Natural killer cell (primary cell): ENCODE results near the gene SMAD5. TPM values are rescaled to one million over a fixed set of nuclear protein-coding genes. Genes with fewer than 3 reads are reported as not detected.

Experiments used
- ATAC-seq, 3 donors: fragments of 150-1000 bp in 2 of 3; fragments of 200-7000 bp in 1 of 3; cut with Tn5 transposase; 1 replicate in 1 of 3; 2 replicates in 2 of 3; pipeline ENCODE4 v1.10.0; 2021; ENCODE audit warnings: mild to moderate bottlenecking in 2 of 3, moderate library complexity in 2 of 3
- DNase-seq, 2 donors: peaks; one replicate each; pipeline versions ENCODE4 v3.0.0 to v3.0.0-alpha.2; 2013 to 2021; ENCODE audit warnings: mixed read lengths in 1 of 2
- H3K27ac ChIP-seq: one replicate; pipeline ENCODE4 v1.5.1; 2013; ENCODE audit warnings: mild to moderate bottlenecking, low read length
- H3K27me3 ChIP-seq: one replicate; pipeline ENCODE4 v1.6.1; 2013; ENCODE audit warnings: low read length; ENCODE audit not compliant: control insufficient read depth, insufficient read depth
- H3K36me3 ChIP-seq: one replicate; pipeline ENCODE4 v1.6.1; 2013; ENCODE audit warnings: low read length; ENCODE audit not compliant: control insufficient read depth, insufficient read depth
- H3K4me1 ChIP-seq: one replicate; pipeline ENCODE4 v1.6.1; 2013; ENCODE audit warnings: low read length; ENCODE audit not compliant: control insufficient read depth, insufficient read depth
- H3K4me3 ChIP-seq: one replicate; pipeline ENCODE4 v1.5.1; 2013; ENCODE audit warnings: low read length
- H3K9me3 ChIP-seq: one replicate; pipeline ENCODE4 v1.6.1; 2013; ENCODE audit warnings: low read length; ENCODE audit not compliant: control insufficient read depth, insufficient read depth
- H3K27ac Mint-ChIP-seq, 2 donors: one replicate each; pipeline ENCODE4 v1.8.0; 2022; ENCODE audit warnings: mild to moderate bottlenecking in 2 of 2, mixed read lengths in 2 of 2, moderate library complexity in 1 of 2
- H3K27me3 Mint-ChIP-seq, 2 donors: one replicate each; pipeline ENCODE4 v1.8.0; 2022; ENCODE audit warnings: low read depth in 2 of 2, mixed read lengths in 2 of 2
- H3K36me3 Mint-ChIP-seq: one replicate; pipeline ENCODE4 v1.8.0; 2022; ENCODE audit warnings: mixed read lengths
- H3K4me1 Mint-ChIP-seq, 2 donors: one replicate each; pipeline ENCODE4 v1.8.0; 2022; ENCODE audit warnings: mixed read lengths in 2 of 2
- H3K4me3 Mint-ChIP-seq: one replicate; pipeline ENCODE4 v1.8.0; 2022; ENCODE audit warnings: mild to moderate bottlenecking, moderate library complexity, mixed read lengths
- H3K9me3 Mint-ChIP-seq, 2 donors: one replicate each; pipeline ENCODE4 v1.8.0; 2022; ENCODE audit warnings: mixed read lengths in 2 of 2
- WGBS: methylation state at CpG from one replicate; pipeline ENCODE4 v1.1.7; 2013; ENCODE audit warnings: missing lambda C conversion rate; ENCODE audit not compliant: insufficient coverage; 5-methylcytosine and 5-hydroxymethylcytosine counted together
- intact Hi-C: fragments of 100-400 bp; cut with micrococcal nuclease; formaldehyde crosslinking; loops from one replicate; pipeline ENCODE4 v1.14.2; 2022
- total RNA-seq, 4 donors: library from RNA; stranded (reverse); fragments of 120-200 nt in 1 of 4; gene quantifications; one replicate each; pipeline versions ENCODE4 v1.2.3 to v1.2.4, GENCODE V29; 2013 to 2022
- TF ChIP-seq, protein P1 (sequence below): fragments of 200-600 bp; IDR thresholded peaks from one replicate; pipeline ENCODE4 v1.8.0; 2022; ENCODE audit warnings: antibody characterized with exemption

Gene SMAD5
- total RNA-seq, 3 donors from 2014 or later (not counting 1 experiment from before 2014, with no cell fraction given) = 44.0 to 60.1 (median 54.1) TPM

DNA sequence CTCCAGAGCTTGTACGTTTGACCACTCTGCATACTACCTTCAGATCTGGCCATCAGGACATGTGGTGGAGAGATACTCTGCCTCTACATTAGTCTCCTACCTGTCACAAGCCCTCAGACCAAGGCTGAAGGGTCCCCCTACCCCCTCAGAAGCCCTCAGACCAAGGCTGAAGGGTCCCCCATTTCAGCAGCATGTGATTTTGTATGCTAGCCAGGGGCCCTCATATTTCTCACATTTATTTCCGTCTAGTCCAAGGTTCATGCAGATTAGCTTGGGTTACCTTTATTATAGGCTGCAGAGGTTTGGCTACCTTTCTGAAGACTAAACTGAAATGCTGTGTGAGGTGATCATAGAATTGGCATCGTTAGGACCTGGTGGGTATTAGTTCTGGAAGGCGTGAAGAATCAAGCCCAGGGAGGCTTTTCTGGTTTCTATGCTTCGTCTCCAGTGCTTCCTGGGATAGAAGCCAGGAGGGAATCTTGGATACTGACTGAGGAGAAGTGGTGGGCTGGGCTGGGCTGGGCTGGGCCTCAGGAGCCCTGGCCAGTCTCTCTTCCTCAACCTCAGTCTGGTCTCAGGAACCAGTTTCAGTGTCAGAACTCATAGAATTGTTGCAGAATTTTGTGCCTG lies 57.6 kb downstream of the SMAD5 start:
- Histone ChIP-seq H3K27me3 (peaks cover 11% of the 10 kb centered on the region), H3K4me1 (peaks cover 8% of the 10 kb centered on the region), H3K27ac (no peak overlapping the region), H3K4me3 (no peak overlapping the region), H3K9me3 (no peaks in the 10 kb centered on the region), H3K36me3 (peaks cover 9% of the 10 kb centered on the region)
- 82% methylated on average over 5 of the region's 5 CpGs for WGBS
- H3K4me1 Mint-ChIP-seq = peaks cover 0 to 8% of the 10 kb centered on the region in 2 donors
- intact Hi-C loops = no loop called here
- TF ChIP-seq, protein P1, sequence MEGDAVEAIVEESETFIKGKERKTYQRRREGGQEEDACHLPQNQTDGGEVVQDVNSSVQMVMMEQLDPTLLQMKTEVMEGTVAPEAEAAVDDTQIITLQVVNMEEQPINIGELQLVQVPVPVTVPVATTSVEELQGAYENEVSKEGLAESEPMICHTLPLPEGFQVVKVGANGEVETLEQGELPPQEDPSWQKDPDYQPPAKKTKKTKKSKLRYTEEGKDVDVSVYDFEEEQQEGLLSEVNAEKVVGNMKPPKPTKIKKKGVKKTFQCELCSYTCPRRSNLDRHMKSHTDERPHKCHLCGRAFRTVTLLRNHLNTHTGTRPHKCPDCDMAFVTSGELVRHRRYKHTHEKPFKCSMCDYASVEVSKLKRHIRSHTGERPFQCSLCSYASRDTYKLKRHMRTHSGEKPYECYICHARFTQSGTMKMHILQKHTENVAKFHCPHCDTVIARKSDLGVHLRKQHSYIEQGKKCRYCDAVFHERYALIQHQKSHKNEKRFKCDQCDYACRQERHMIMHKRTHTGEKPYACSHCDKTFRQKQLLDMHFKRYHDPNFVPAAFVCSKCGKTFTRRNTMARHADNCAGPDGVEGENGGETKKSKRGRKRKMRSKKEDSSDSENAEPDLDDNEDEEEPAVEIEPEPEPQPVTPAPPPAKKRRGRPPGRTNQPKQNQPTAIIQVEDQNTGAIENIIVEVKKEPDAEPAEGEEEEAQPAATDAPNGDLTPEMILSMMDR = no peak
- ATAC-seq (no peak), DNase-seq (no peak)
- H3K9me3 Mint-ChIP-seq = no peaks in the 10 kb centered on the region
- peaks cover 14% of the 10 kb centered on the region for H3K36me3 Mint-ChIP-seq
- H3K27ac Mint-ChIP-seq = no peak overlapping the region
- H3K4me3 Mint-ChIP-seq = no peak overlapping the region
- peaks cover 22 to 23% of the 10 kb centered on the region in 2 donors for H3K27me3 Mint-ChIP-seq

DNA sequence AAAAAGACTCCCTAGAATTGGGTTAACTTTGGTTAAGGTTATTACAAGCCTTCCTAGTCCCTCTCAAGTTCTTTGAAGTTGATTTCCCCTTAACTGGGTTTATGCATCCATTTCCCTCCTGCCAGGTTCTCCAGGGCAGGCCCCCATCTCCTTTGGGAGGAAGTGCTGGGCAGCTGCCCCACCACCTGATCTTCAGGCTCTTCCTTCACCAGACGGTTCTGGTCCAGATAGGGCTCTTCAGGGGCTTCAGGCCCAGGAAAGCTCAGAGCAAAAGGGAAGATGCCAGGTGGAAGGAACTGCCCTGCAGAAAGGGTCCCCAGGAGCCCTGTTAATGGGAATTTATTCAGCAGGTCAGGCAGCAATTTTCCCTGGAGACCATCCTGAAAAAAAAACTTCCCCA lies 58.3 kb downstream of the SMAD5 start:
- Histone ChIP-seq H3K27me3 (peaks cover 11% of the 10 kb centered on the region), H3K4me3 (no peak overlapping the region), H3K27ac (no peak overlapping the region), H3K4me1 (peaks cover 8% of the 10 kb centered on the region), H3K36me3 (peaks cover 9% of the 10 kb centered on the region), H3K9me3 (no peaks in the 10 kb centered on the region)
- intact Hi-C loops = no loop called here
- Mint-ChIP-seq H3K36me3 (peaks cover 14% of the 10 kb centered on the region), H3K4me1 (peaks cover 0 to 8% of the 10 kb centered on the region in 2 donors), H3K9me3 (no peaks in the 10 kb centered on the region), H3K27me3 (peaks cover 23 to 26% of the 10 kb centered on the region in 2 donors), H3K4me3 (no peak overlapping the region), H3K27ac (no peak overlapping the region)
- 8% methylated on average over 1 of the region's 1 CpG for WGBS
- DNase-seq (no peak), ATAC-seq (no peak)
- TF ChIP-seq, protein P1 = no peak

DNA sequence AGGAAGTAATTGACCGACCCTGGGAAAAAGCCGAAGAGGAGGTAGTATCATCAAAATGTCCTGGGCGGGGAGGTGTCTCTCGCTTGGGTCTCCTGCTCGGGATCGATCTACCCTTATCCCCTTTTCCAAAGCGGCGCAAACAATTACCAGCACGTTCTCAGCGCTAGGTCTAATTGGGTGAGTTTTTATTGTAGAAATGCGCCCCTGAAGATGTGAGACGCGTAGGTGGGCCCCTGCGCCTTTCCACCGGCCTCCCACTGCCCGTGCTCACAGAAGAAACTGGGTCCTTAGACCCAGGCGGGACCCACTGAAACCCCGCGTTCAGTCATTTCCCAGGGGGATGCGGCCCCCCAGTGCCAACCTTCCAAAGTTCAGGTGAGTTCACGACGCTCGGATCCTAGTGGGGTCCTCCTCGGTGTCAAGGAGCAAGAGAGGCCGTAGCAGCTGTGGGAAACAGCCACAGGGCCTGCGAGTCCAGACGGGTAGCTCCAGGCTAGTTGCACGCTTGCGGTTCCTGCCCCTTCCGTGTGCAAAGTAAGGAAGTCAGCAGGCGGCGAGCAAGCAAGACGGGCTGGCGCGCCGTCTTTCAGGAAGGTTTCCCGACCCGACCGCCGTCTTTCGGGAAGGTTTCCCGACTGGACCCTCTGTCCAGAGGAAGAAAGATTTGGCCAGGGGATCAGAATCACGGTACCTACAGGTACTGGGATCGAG lies 58.8 kb downstream of the SMAD5 start:
- Histone ChIP-seq H3K9me3 (no peaks in the 10 kb centered on the region), H3K27ac (no peak overlapping the region), H3K36me3 (peaks cover 9% of the 10 kb centered on the region), H3K27me3 (peaks cover 11% of the 10 kb centered on the region), H3K4me3 (no peak overlapping the region), H3K4me1 (peaks cover 8% of the 10 kb centered on the region)
- H3K4me3 Mint-ChIP-seq = no peak overlapping the region
- ATAC-seq = no peak
- peaks cover 13% of the 10 kb centered on the region for H3K36me3 Mint-ChIP-seq
- DNase-seq = no peak
- TF ChIP-seq, protein P1 = no peak
- WGBS = 31% methylated on average over 43 of the region's 44 CpGs
- peaks cover 23 to 30% of the 10 kb centered on the region in 2 donors for H3K27me3 Mint-ChIP-seq
- no peak overlapping the region for H3K27ac Mint-ChIP-seq
- H3K4me1 Mint-ChIP-seq = peaks cover 0 to 8% of the 10 kb centered on the region in 2 donors
- intact Hi-C loops = no loop called here
- H3K9me3 Mint-ChIP-seq = no peaks in the 10 kb centered on the region
